ENCODE results near the gene BCOR.

GRCh38 chrX:40009890-40010289, 87.9 kb downstream of the BCOR start:
- TF ChIP-seq, protein P1, sequence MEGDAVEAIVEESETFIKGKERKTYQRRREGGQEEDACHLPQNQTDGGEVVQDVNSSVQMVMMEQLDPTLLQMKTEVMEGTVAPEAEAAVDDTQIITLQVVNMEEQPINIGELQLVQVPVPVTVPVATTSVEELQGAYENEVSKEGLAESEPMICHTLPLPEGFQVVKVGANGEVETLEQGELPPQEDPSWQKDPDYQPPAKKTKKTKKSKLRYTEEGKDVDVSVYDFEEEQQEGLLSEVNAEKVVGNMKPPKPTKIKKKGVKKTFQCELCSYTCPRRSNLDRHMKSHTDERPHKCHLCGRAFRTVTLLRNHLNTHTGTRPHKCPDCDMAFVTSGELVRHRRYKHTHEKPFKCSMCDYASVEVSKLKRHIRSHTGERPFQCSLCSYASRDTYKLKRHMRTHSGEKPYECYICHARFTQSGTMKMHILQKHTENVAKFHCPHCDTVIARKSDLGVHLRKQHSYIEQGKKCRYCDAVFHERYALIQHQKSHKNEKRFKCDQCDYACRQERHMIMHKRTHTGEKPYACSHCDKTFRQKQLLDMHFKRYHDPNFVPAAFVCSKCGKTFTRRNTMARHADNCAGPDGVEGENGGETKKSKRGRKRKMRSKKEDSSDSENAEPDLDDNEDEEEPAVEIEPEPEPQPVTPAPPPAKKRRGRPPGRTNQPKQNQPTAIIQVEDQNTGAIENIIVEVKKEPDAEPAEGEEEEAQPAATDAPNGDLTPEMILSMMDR (IDR thresholded peaks at IDR 0.05; ENCODE audit: low read depth, low read length, missing input control) = no peak
- TF ChIP-seq, protein P2, sequence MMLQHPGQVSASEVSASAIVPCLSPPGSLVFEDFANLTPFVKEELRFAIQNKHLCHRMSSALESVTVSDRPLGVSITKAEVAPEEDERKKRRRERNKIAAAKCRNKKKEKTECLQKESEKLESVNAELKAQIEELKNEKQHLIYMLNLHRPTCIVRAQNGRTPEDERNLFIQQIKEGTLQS (IDR thresholded peaks at IDR 0.05) = no peak
- no peak for TF ChIP-seq HNF4A (conservative IDR thresholded peaks at IDR 0.05)
- TF ChIP-seq SP1 (IDR thresholded peaks at IDR 0.05) = no peak
- no peak for TF ChIP-seq YY1 (IDR thresholded peaks at IDR 0.05)
- no peak for TF ChIP-seq JUND (IDR thresholded peaks at IDR 0.05)
- no peak for TF ChIP-seq GABPA (IDR thresholded peaks at IDR 0.05 in 1 of 2, conservative IDR thresholded peaks at IDR 0.05 in 1 of 2)
- no peak for TF ChIP-seq TAF1 (conservative IDR thresholded peaks at IDR 0.05)
- no peak for TF ChIP-seq FOXA1 (IDR thresholded peaks at IDR 0.05)
- TF ChIP-seq, protein P3, sequence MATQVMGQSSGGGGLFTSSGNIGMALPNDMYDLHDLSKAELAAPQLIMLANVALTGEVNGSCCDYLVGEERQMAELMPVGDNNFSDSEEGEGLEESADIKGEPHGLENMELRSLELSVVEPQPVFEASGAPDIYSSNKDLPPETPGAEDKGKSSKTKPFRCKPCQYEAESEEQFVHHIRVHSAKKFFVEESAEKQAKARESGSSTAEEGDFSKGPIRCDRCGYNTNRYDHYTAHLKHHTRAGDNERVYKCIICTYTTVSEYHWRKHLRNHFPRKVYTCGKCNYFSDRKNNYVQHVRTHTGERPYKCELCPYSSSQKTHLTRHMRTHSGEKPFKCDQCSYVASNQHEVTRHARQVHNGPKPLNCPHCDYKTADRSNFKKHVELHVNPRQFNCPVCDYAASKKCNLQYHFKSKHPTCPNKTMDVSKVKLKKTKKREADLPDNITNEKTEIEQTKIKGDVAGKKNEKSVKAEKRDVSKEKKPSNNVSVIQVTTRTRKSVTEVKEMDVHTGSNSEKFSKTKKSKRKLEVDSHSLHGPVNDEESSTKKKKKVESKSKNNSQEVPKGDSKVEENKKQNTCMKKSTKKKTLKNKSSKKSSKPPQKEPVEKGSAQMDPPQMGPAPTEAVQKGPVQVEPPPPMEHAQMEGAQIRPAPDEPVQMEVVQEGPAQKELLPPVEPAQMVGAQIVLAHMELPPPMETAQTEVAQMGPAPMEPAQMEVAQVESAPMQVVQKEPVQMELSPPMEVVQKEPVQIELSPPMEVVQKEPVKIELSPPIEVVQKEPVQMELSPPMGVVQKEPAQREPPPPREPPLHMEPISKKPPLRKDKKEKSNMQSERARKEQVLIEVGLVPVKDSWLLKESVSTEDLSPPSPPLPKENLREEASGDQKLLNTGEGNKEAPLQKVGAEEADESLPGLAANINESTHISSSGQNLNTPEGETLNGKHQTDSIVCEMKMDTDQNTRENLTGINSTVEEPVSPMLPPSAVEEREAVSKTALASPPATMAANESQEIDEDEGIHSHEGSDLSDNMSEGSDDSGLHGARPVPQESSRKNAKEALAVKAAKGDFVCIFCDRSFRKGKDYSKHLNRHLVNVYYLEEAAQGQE (IDR thresholded peaks at IDR 0.05) = no peak
- TF ChIP-seq, protein P4, sequence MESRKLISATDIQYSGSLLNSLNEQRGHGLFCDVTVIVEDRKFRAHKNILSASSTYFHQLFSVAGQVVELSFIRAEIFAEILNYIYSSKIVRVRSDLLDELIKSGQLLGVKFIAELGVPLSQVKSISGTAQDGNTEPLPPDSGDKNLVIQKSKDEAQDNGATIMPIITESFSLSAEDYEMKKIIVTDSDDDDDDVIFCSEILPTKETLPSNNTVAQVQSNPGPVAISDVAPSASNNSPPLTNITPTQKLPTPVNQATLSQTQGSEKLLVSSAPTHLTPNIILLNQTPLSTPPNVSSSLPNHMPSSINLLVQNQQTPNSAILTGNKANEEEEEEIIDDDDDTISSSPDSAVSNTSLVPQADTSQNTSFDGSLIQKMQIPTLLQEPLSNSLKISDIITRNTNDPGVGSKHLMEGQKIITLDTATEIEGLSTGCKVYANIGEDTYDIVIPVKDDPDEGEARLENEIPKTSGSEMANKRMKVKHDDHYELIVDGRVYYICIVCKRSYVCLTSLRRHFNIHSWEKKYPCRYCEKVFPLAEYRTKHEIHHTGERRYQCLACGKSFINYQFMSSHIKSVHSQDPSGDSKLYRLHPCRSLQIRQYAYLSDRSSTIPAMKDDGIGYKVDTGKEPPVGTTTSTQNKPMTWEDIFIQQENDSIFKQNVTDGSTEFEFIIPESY (IDR thresholded peaks at IDR 0.05) = no peak
